Trophoblast cell (in vitro differentiated cells and primary cell): ENCODE results near the gene NEXMIF.
"Not testable (repeated sequence)": the region's sequence is repeated elsewhere in the genome, so short reads cannot be mapped to it uniquely, and the experiment has no call there.

Experiments
- DNase-seq, 2 donors: peaks; one replicate each; pipeline ENCODE4 v3.0.0-alpha.2; 2016
- H2AFZ ChIP-seq: 2 replicates; pipeline ENCODE4 v1.6.1; 2013; ENCODE audit warnings: low read length, moderate library complexity, mild to moderate bottlenecking; ENCODE audit not compliant: insufficient read depth, poor library complexity
- H2AK5ac ChIP-seq: 2 replicates; pipeline ENCODE4 v1.6.1; 2013; ENCODE audit warnings: mild to moderate bottlenecking, low read length
- H2BK120ac ChIP-seq: 2 replicates; pipeline ENCODE4 v1.6.1; 2013; ENCODE audit warnings: low read length, mild to moderate bottlenecking, moderate library complexity; ENCODE audit not compliant: insufficient read depth, poor library complexity
- H2BK12ac ChIP-seq: 2 replicates; pipeline ENCODE4 v1.6.1; 2013; ENCODE audit warnings: mild to moderate bottlenecking, low read length, moderate library complexity
- H2BK5ac ChIP-seq: 2 replicates; pipeline ENCODE4 v1.6.1; 2013; ENCODE audit warnings: low read length, low read depth, moderate library complexity, mild to moderate bottlenecking; ENCODE audit not compliant: poor library complexity
- H3K14ac ChIP-seq: 2 replicates; pipeline ENCODE4 v1.6.1; 2013; ENCODE audit warnings: mild to moderate bottlenecking, low read length
- H3K18ac ChIP-seq: 2 replicates; pipeline ENCODE4 v1.6.1; 2013; ENCODE audit warnings: mild to moderate bottlenecking, low read length
- H3K23ac ChIP-seq: 2 replicates; pipeline ENCODE4 v1.6.1; 2013; ENCODE audit warnings: low read length
- H3K27ac ChIP-seq: 2 replicates; pipeline ENCODE4 v1.5.1; 2013; ENCODE audit warnings: low read depth, mild to moderate bottlenecking, inconsistent platforms, low read length, moderate library complexity
- H3K27me3 ChIP-seq: 2 replicates; pipeline ENCODE4 v1.6.1; 2013; ENCODE audit warnings: inconsistent platforms, mild to moderate bottlenecking, low read length, moderate library complexity; ENCODE audit not compliant: insufficient read depth
- H3K36me3 ChIP-seq, 2 experiments: 1 replicate in 1 of 2; 2 replicates in 1 of 2; pipeline ENCODE4 v1.6.1; 2013; ENCODE audit warnings: low read length in 2 of 2, mild to moderate bottlenecking in 2 of 2, moderate library complexity in 1 of 2; ENCODE audit not compliant: insufficient read depth in 2 of 2, control insufficient read depth in 1 of 2
- H3K4ac ChIP-seq: 2 replicates; pipeline ENCODE4 v1.6.1; 2013; ENCODE audit warnings: low read depth, mild to moderate bottlenecking, low read length, moderate library complexity
- H3K4me1 ChIP-seq, 2 experiments: 1 replicate in 1 of 2; 2 replicates in 1 of 2; pipeline ENCODE4 v1.6.1; 2013; ENCODE audit warnings: low read length in 2 of 2, mild to moderate bottlenecking in 2 of 2, moderate library complexity in 1 of 2; ENCODE audit not compliant: insufficient read depth in 2 of 2, control insufficient read depth in 1 of 2
- H3K4me2 ChIP-seq: 2 replicates; pipeline ENCODE4 v1.6.1; 2013; ENCODE audit warnings: inconsistent platforms, mild to moderate bottlenecking, low read length, moderate library complexity
- H3K4me3 ChIP-seq: 2 replicates; pipeline ENCODE4 v1.5.1; 2013; ENCODE audit warnings: mild to moderate bottlenecking, low read depth, low read length, inconsistent platforms
- H3K79me1 ChIP-seq: one replicate; pipeline ENCODE4 v1.6.1; 2013; ENCODE audit warnings: low read length
- H3K79me2 ChIP-seq: 2 replicates; pipeline ENCODE4 v1.6.1; 2013; ENCODE audit warnings: low read length, mild to moderate bottlenecking; ENCODE audit not compliant: control insufficient read depth, insufficient read depth, poor library complexity
- H3K9ac ChIP-seq: 2 replicates; pipeline ENCODE4 v1.6.1; 2013; ENCODE audit warnings: mild to moderate bottlenecking, low read length
- H3K9me3 ChIP-seq: 2 replicates; pipeline ENCODE4 v1.6.1; 2013; ENCODE audit warnings: low read depth, mild to moderate bottlenecking, control low read depth, inconsistent platforms, low read length; ENCODE audit not compliant: insufficient read depth
- H4K12ac ChIP-seq: 2 replicates; pipeline ENCODE4 v1.6.1; 2013; ENCODE audit warnings: low read depth, mild to moderate bottlenecking, low read length, moderate library complexity
- H4K8ac ChIP-seq: 2 replicates; pipeline ENCODE4 v1.6.1; 2013; ENCODE audit warnings: low read depth, mild to moderate bottlenecking, low read length, moderate library complexity
- H4K91ac ChIP-seq: one replicate; pipeline ENCODE4 v1.6.1; 2013; ENCODE audit warnings: low read depth, mild to moderate bottlenecking, low read length, moderate library complexity
- WGBS: extraction: QIAGEN DNeasy Blood & Tissue Kit; methylation state at CpG from one replicate; pipeline ENCODE4 v1.1.7; 2013; ENCODE audit warnings: missing lambda C conversion rate; ENCODE audit not compliant: insufficient read length, insufficient coverage; ENCODE audit errors: extremely low coverage; 5-methylcytosine and 5-hydroxymethylcytosine counted together

NEXMIF gene

GRCh38 chrX:74890676-74891430, 34.4 kb downstream of the NEXMIF start:
- Histone ChIP-seq H2BK5ac (no peak overlapping the region), H2AK5ac (no peak overlapping the region), H2BK120ac (no peak overlapping the region), H2BK12ac (no peak overlapping the region), H2AFZ (no peak overlapping the region), H3K9me3 (no peaks in the 10 kb centered on the region), H3K14ac (no peak overlapping the region), H4K8ac (no peak overlapping the region), H4K91ac (no peak overlapping the region), H3K23ac (no peak overlapping the region), H3K4ac (no peak overlapping the region), H3K9ac (no peak overlapping the region), H3K79me2 (no peaks in the 10 kb centered on the region), H3K36me3 (no peaks in the 10 kb centered on the region), H3K27me3 (no peaks in the 10 kb centered on the region), H3K18ac (no peak overlapping the region), H3K4me2 (no peak overlapping the region), H3K79me1 (no peaks in the 10 kb centered on the region), H3K4me3 (no peak overlapping the region), H3K27ac (no peak overlapping the region), H3K4me1 (no peaks in the 10 kb centered on the region), H4K12ac (no peak overlapping the region)
- WGBS = no CpG with 5 or more reads among the region's 4 CpGs
- DNase-seq = no peak

- not testable (repeated sequence) for H3K4ac ChIP-seq, H3K18ac ChIP-seq, H3K4me3 ChIP-seq, H3K79me1 ChIP-seq, H4K8ac ChIP-seq, H3K23ac ChIP-seq, H3K79me2 ChIP-seq, H2BK12ac ChIP-seq, H2AFZ ChIP-seq, H3K14ac ChIP-seq, H2BK5ac ChIP-seq, H3K4me1 ChIP-seq, H4K12ac ChIP-seq, H3K4me2 ChIP-seq, DNase-seq, H2AK5ac ChIP-seq, H3K27me3 ChIP-seq, H3K9ac ChIP-seq, H3K9me3 ChIP-seq, H3K36me3 ChIP-seq, H4K91ac ChIP-seq, H3K27ac ChIP-seq, H2BK120ac ChIP-seq
- WGBS = no CpG with 5 or more reads among the region's 9 CpGs
Measured at GRCh38 chrX:74882383-74882782, 42.9 kb downstream of the NEXMIF start.

- Histone ChIP-seq H3K9ac (no peak overlapping the region), H3K79me2 (no peaks in the 10 kb centered on the region), H3K23ac (no peak overlapping the region), H3K14ac (no peak overlapping the region), H3K79me1 (no peaks in the 10 kb centered on the region), H3K9me3 (no peaks in the 10 kb centered on the region), H4K8ac (no peak overlapping the region), H2AFZ (no peak overlapping the region), H3K4ac (no peak overlapping the region), H4K12ac (no peak overlapping the region), H2AK5ac (no peak overlapping the region), H2BK120ac (no peak overlapping the region), H3K4me1 (no peaks in the 10 kb centered on the region), H3K4me2 (no peak overlapping the region), H2BK5ac (no peak overlapping the region), H3K27ac (no peak overlapping the region), H4K91ac (no peak overlapping the region), H3K36me3 (no peaks in the 10 kb centered on the region), H3K4me3 (no peak overlapping the region), H3K27me3 (no peaks in the 10 kb centered on the region), H2BK12ac (no peak overlapping the region), H3K18ac (no peak overlapping the region)
- no peak for DNase-seq
- WGBS = no CpG with 5 or more reads among the region's 4 CpGs
Measured at GRCh38 chrX:74865725-74866124, 59.5 kb downstream of the NEXMIF start.

GRCh38 chrX:74853255-74853654, 72.0 kb downstream of the NEXMIF start:
- no peaks in the 10 kb centered on the region for H3K4me1 ChIP-seq
- H4K91ac ChIP-seq = no peak overlapping the region
- no peak overlapping the region for H3K18ac ChIP-seq
- no peak overlapping the region for H2BK12ac ChIP-seq
- no peaks in the 10 kb centered on the region for H3K27me3 ChIP-seq
- H3K27ac ChIP-seq = no peak overlapping the region
- H3K36me3 ChIP-seq = no peaks in the 10 kb centered on the region
- no peaks in the 10 kb centered on the region for H3K79me2 ChIP-seq
- WGBS = no CpG with 5 or more reads among the region's 2 CpGs
- no peak overlapping the region for H2BK5ac ChIP-seq
- H3K4ac ChIP-seq = no peak overlapping the region
- H3K14ac ChIP-seq = no peak overlapping the region
- H3K9me3 ChIP-seq = peaks cover 7% of the 10 kb centered on the region
- no peak overlapping the region for H2BK120ac ChIP-seq
- H3K9ac ChIP-seq = no peak overlapping the region
- H3K23ac ChIP-seq = no peak overlapping the region
- H4K8ac ChIP-seq = no peak overlapping the region
- H3K79me1 ChIP-seq = no peaks in the 10 kb centered on the region
- no peak for DNase-seq
- H2AFZ ChIP-seq = no peak overlapping the region
- H2AK5ac ChIP-seq = no peak overlapping the region
- H3K4me3 ChIP-seq = no peak overlapping the region
- H3K4me2 ChIP-seq = no peak overlapping the region
- no peak overlapping the region for H4K12ac ChIP-seq
